GM12878 (cell line): ENCODE results near the gene RBM19. TPM values are rescaled to one million over a fixed set of nuclear protein-coding genes. Genes with fewer than 3 reads are reported as not detected.

Experiments used
- ATAC-seq: fragments of 200-7000 bp; cut with Tn5 transposase; 3 replicates; pipeline ENCODE4 v1.9.1; 2020; ENCODE audit warnings: mild to moderate bottlenecking, moderate library complexity
- BruUV-seq: library from RNA; stranded (reverse); fragments of 400-500 nt; replicated peaks from 2 replicates; lab custom pipeline; 2021; lab: Mats Ljungman, UMichigan
- CTCF ChIA-PET: fragments of 300-600 bp; sonication (Branson Sonifier 250); formaldehyde crosslinking; extraction: SDS; loops from one replicate; lab custom pipeline; 2021; ENCODE audit warnings: inconsistent platforms; lab: Yijun Ruan, JAX
- POLR2A ChIA-PET: fragments of 350-600 bp; formaldehyde crosslinking; extraction: SDS; loops from one replicate; lab custom pipeline; 2021; ENCODE audit warnings: inconsistent platforms; lab: Charles Lee
- RAD21 ChIA-PET: fragments of 300-600 bp; sonication (Branson Sonifier 250); formaldehyde crosslinking; loops from one replicate; lab custom pipeline; 2023; ENCODE audit warnings: antibody characterized with exemption; ENCODE audit not compliant: unreplicated experiment; lab: Charles Lee
- SMC1A ChIA-PET: fragments of 300-600 bp; sonication (Branson Sonifier 250); formaldehyde crosslinking; loops from one replicate; lab custom pipeline; 2023; ENCODE audit not compliant: unreplicated experiment, uncharacterized antibody; lab: Charles Lee
- DNase-seq: peaks from one replicate; pipeline ENCODE4 v3.0.0-alpha.2; 2011; ENCODE audit warnings: low read depth, low spot score
- FAIRE-seq: peaks from 3 replicates; lab custom pipeline; 2011; peaks lifted over from hg19 to GRCh38; lab: Jason Lieb, UNC
- H2AFZ ChIP-seq: 2 replicates; pipeline ENCODE4 v1.6.0; 2011; ENCODE audit warnings: low read depth, low read length, control low read depth; ENCODE audit not compliant: control insufficient read depth
- H3K27ac ChIP-seq: 2 replicates; pipeline ENCODE4 v1.5.1; 2011; ENCODE audit warnings: control low read depth; ENCODE audit not compliant: control insufficient read depth, insufficient read depth
- H3K27me3 ChIP-seq, 2 experiments: replicated peaks in 1 of 2; 2 replicates each; pipeline versions ENCODE4 v1.6.0 to v1.6.1; 2011; ENCODE audit warnings: low read length in 1 of 2; ENCODE audit not compliant: control insufficient read depth in 2 of 2, insufficient read depth in 2 of 2
- H3K36me3 ChIP-seq, 2 experiments: 2 replicates each; pipeline ENCODE4 v1.5.1; 2011; ENCODE audit warnings: low read length in 1 of 2; ENCODE audit not compliant: control insufficient read depth in 2 of 2, insufficient read depth in 2 of 2
- H3K4me1 ChIP-seq: 2 replicates; pipeline ENCODE4 v1.6.1; 2011; ENCODE audit warnings: mild to moderate bottlenecking, low read length, moderate library complexity, mixed read lengths; ENCODE audit not compliant: control insufficient read depth, insufficient read depth
- H3K4me2 ChIP-seq: 2 replicates; pipeline ENCODE4 v1.6.0; 2011; ENCODE audit warnings: control low read depth; ENCODE audit not compliant: control insufficient read depth, insufficient read depth
- H3K4me3 ChIP-seq: fragments of 200-600 bp; sonication (generic); 2 replicates; pipeline ENCODE4 v1.5.1; 2016
- H3K79me2 ChIP-seq: 2 replicates; pipeline ENCODE4 v1.6.0; 2011; ENCODE audit warnings: low read length; ENCODE audit not compliant: control insufficient read depth, insufficient read depth
- H3K9ac ChIP-seq: 2 replicates; pipeline ENCODE4 v1.8.0; 2011; ENCODE audit warnings: low read length, control low read depth, mixed read lengths; ENCODE audit not compliant: control insufficient read depth, insufficient read depth
- H3K9me3 ChIP-seq: replicated peaks from 3 replicates; pipeline ENCODE4 v1.5.1; 2011; ENCODE audit warnings: mild to moderate bottlenecking, low read length; ENCODE audit not compliant: control insufficient read depth, insufficient read depth
- H4K20me1 ChIP-seq: 2 replicates; pipeline ENCODE4 v1.6.0; 2011; ENCODE audit not compliant: control insufficient read depth, insufficient read depth
- BMI1 ChIP-seq: fragments of 450-650 bp; IDR thresholded peaks from 2 replicates; pipeline ENCODE4 v1.6.1; 2016; ENCODE audit warnings: mild to moderate bottlenecking, moderate library complexity, borderline replicate concordance
- CBFB ChIP-seq: IDR thresholded peaks from 2 replicates; pipeline ENCODE4 v1.6.1; 2016; ENCODE audit warnings: antibody characterized with exemption, low read depth
- CEBPB ChIP-seq, 2 experiments: fragments of 150-350 bp in 1 of 2; IDR thresholded peaks; 2 replicates each; pipeline ENCODE4 v1.6.1; 2012 to 2014; ENCODE audit warnings: low read depth in 2 of 2, low read length in 2 of 2, borderline replicate concordance in 1 of 2, inconsistent platforms in 1 of 2
- CEBPZ ChIP-seq: fragments of 150-350 bp; IDR thresholded peaks from 2 replicates; pipeline ENCODE4 v1.6.1; 2016; ENCODE audit warnings: low read depth, low read length
- DPF2 ChIP-seq: fragments of 450-650 bp; IDR thresholded peaks from 2 replicates; pipeline ENCODE4 v1.6.1; 2017; ENCODE audit warnings: mild to moderate bottlenecking
- HDAC6 ChIP-seq: fragments of 200-600 bp; sonication (generic); IDR thresholded peaks from one replicate; pipeline ENCODE4 v1.8.0; 2017; ENCODE audit warnings: antibody characterized with exemption; ENCODE audit not compliant: unreplicated experiment
- IKZF1 ChIP-seq: fragments of 450-650 bp; conservative IDR thresholded peaks from 2 replicates; pipeline ENCODE4 v1.6.1; 2017; ENCODE audit warnings: antibody characterized with exemption, mild to moderate bottlenecking
- IRF5 ChIP-seq: fragments of 450-650 bp; IDR thresholded peaks from 2 replicates; pipeline ENCODE4 v1.6.1; 2017; ENCODE audit warnings: borderline replicate concordance
- LARP7 ChIP-seq: fragments of 450-650 bp; IDR thresholded peaks from 2 replicates; pipeline ENCODE4 v1.6.1; 2017; ENCODE audit warnings: mild to moderate bottlenecking
- MEF2A ChIP-seq: IDR thresholded peaks from 2 replicates; pipeline ENCODE4 v1.6.1; 2011; ENCODE audit warnings: low read depth, mild to moderate bottlenecking, low read length, moderate library complexity; ENCODE audit not compliant: insufficient read depth
- NBN ChIP-seq: fragments of 450-650 bp; IDR thresholded peaks from 2 replicates; pipeline ENCODE4 v1.6.1; 2016
- PKNOX1 ChIP-seq: fragments of 450-650 bp; IDR thresholded peaks from 2 replicates; pipeline ENCODE4 v1.6.1; 2016; ENCODE audit warnings: mild to moderate bottlenecking
- SIN3A ChIP-seq: IDR thresholded peaks from 2 replicates; pipeline ENCODE4 v1.6.1; 2012; ENCODE audit warnings: low read depth, low read length, improper control_type of control experiment
- YY1 ChIP-seq: IDR thresholded peaks from 2 replicates; pipeline ENCODE4 v1.6.1; 2011; ENCODE audit warnings: low read depth, mild to moderate bottlenecking, low read length
- WGBS: methylation state at CpG from one replicate; pipeline ENCODE4 v1.1.6; 2016; ENCODE audit warnings: low lambda C conversion rate; ENCODE audit not compliant: insufficient replicate concordance, insufficient coverage; ENCODE audit errors: missing lambda C conversion rate; 5-methylcytosine and 5-hydroxymethylcytosine counted together
- in situ Hi-C: fragments of 300-500 bp; cut with MboI; formaldehyde crosslinking; loops from 9 replicates; pipeline ENCODE4 v1.14.3; 2018; ENCODE audit warnings: mixed read lengths
- intact Hi-C: fragments of 100-400 bp; cut with micrococcal nuclease; formaldehyde crosslinking; loops from one replicate; pipeline ENCODE4 v1.14.2; 2022; ENCODE audit not compliant: unreplicated experiment
- polyA plus RNA-seq, 11 experiments: library from polyadenylated mRNA; depleted of rRNA in 4 of 11; unstranded in 6 of 11; stranded (reverse) in 5 of 11; fragments of >200 nt; fragmentation: Nextera tagmentation in 4 of 11; fragmentation: Illumina TruSeq in 1 of 11; extraction: Ambion mirVana in 4 of 11; extraction: Trizol in 1 of 11; gene quantifications; 1 replicate in 1 of 11; 2 replicates in 10 of 11; pipeline versions ENCODE4 v1.2.1 to v1.2.3, GENCODE V29; 2011 to 2016; ENCODE audit warnings: inconsistent platforms in 2 of 11, missing spikeins in 2 of 11, low read depth in 1 of 11
- total RNA-seq, 4 experiments: library from RNA; depleted of rRNA in 3 of 4; stranded (reverse); fragments of >200 nt in 3 of 4; fragmentation: Illumina TruSeq in 1 of 4; extraction: Trizol in 1 of 4; gene quantifications; 2 replicates each; pipeline versions ENCODE4 v1.2.1 to v1.2.3, GENCODE V29; 2013 to 2021

The RBM19 gene
- total and polyA plus RNA-seq, 10 of the 15 experiments (the other 5 are each of a cell fraction or from before 2014, with no cell fraction given): 4.2 to 42.9 (median 28.4) TPM

GRCh38 chr12:113962733-113963132, 3.4 kb downstream of the RBM19 start (continued):
- no peak for TF ChIP-seq SIN3A

GRCh38 chr12:113961921-113962710, 4.0 kb downstream of the RBM19 start:
- peak overlapping the region; percentile 65 for H3K4me2 ChIP-seq
- FAIRE-seq (no peak), ATAC-seq (peak; percentile 81), DNase-seq (peak; percentile 71)
- H3K79me2 ChIP-seq: peaks cover 15% of the 10 kb centered on the region
- no peaks in the 10 kb centered on the region for H3K9me3 ChIP-seq
- 5% methylated on average over 16 of the region's 16 CpGs for WGBS
- no peaks in the 10 kb centered on the region for H3K27me3 ChIP-seq
- ChIA-PET CTCF (interaction anchor here (1.5 kb wide), 1 partner anchor 547 kb away, joined by 7 read pairs; no protein-coding TSS in a partner anchor), SMC1A (interaction anchor here (1.0 to 1.2 kb wide), 3 partner anchors 11 to 18 kb away, joined by 3 to 4 read pairs (median 3); no protein-coding TSS in a partner anchor), POLR2A (interaction anchor here (0.6 to 1.5 kb wide), 3 partner anchors 10 to 627 kb away, joined by 3 to 4 read pairs (median 3); no protein-coding TSS in a partner anchor), RAD21 (interaction anchor here (1.0 to 1.2 kb wide), 2 partner anchors 18 to 35 kb away, joined by 3 to 4 read pairs; no protein-coding TSS in a partner anchor)
- H3K4me1 ChIP-seq: peaks cover 15% of the 10 kb centered on the region
- no TSS peak for BruUV-seq
- in situ Hi-C loops (no loop called here), intact Hi-C loops (no loop called here)
- H3K36me3 ChIP-seq: peaks cover 19 to 23% of the 10 kb centered on the region in 2 experiments; a peak in 3 of 4 replicates
- peak overlapping the region; percentile 49 for H3K9ac ChIP-seq
- peak overlapping the region; percentile 43 for H2AFZ ChIP-seq
- H4K20me1 ChIP-seq: no peaks in the 10 kb centered on the region
- H3K27ac ChIP-seq: peak overlapping the region; percentile 88
- H3K4me3 ChIP-seq: no peak overlapping the region
- TF ChIP-seq PKNOX1 (no peak; the same call in 1 of the 2 replicates), CEBPZ (no peak), CEBPB (IDR thresholded peaks at IDR 0.05; ENCODE audit: borderline replicate concordance in 1 of 2, low read depth in 2 of 2, low read length in 2 of 2) (no peak), MEF2A (no peak), CBFB (0 out of 2 replicates have a peak, but pooled peaks have one; percentile 29), IKZF1 (peak; percentile 79), LARP7 (peak; percentile 48; the same call in 1 of the 2 replicates), DPF2 (peak; percentile 59; the same call in 1 of the 2 replicates), YY1 (peak; percentile 61; the same call in 1 of the 2 replicates), HDAC6 (no peak), NBN (peak; percentile 68), IRF5 (no peak), BMI1 (no peak)
